Endothelial cell (in vitro differentiated cells): ENCODE measurements around the gene CCNY. TPM values are rescaled to one million over a fixed set of nuclear protein-coding genes. Genes with fewer than 3 reads are reported as not detected.

Experiments used
- DNase-seq: peaks from one replicate; pipeline ENCODE4 v3.0.0; 2021; ENCODE audit warnings: low spot score
- H3K27ac Mint-ChIP-seq: one replicate; pipeline ENCODE4 v1.8.0; 2021; ENCODE audit warnings: mixed read lengths, inconsistent platforms; ENCODE audit not compliant: unreplicated experiment
- H3K27me3 Mint-ChIP-seq: one replicate; pipeline ENCODE4 v1.8.0; 2021; ENCODE audit warnings: mild to moderate bottlenecking, moderate library complexity, mixed read lengths, inconsistent platforms; ENCODE audit not compliant: unreplicated experiment
- H3K36me3 Mint-ChIP-seq: one replicate; pipeline ENCODE4 v1.8.0; 2021; ENCODE audit warnings: mild to moderate bottlenecking, low read depth, mixed read lengths, inconsistent platforms; ENCODE audit not compliant: unreplicated experiment
- H3K4me1 Mint-ChIP-seq: one replicate; pipeline ENCODE4 v1.8.0; 2021; ENCODE audit warnings: mild to moderate bottlenecking, mixed read lengths, inconsistent platforms; ENCODE audit not compliant: unreplicated experiment
- H3K4me3 Mint-ChIP-seq: one replicate; pipeline ENCODE4 v1.8.0; 2021; ENCODE audit warnings: mild to moderate bottlenecking, mixed read lengths, inconsistent platforms; ENCODE audit not compliant: unreplicated experiment
- H3K9me3 Mint-ChIP-seq: one replicate; pipeline ENCODE4 v1.8.0; 2021; ENCODE audit warnings: mixed read lengths, inconsistent platforms; ENCODE audit not compliant: unreplicated experiment
- CTCF ChIP-seq: fragments of 200-600 bp; sonication (generic); IDR thresholded peaks from one replicate; pipeline ENCODE4 v1.5.0; 2021; ENCODE audit warnings: antibody characterized with exemption; ENCODE audit not compliant: unreplicated experiment
- total RNA-seq: library from RNA; stranded (reverse); fragmentation: NEBNext Ultra II Directional; extraction: Animal tissue kit (Norgen Biotek cat#: 25700); gene quantifications from one replicate; pipeline ENCODE4 v1.2.1, GENCODE V29; 2021; ENCODE audit not compliant: unreplicated experiment

CCNY gene
- total RNA-seq, 1 donor from 2014 or later: 169 TPM

- Mint-ChIP-seq H3K9me3 (no peaks in the 10 kb centered on the region), H3K27ac (no peak overlapping the region), H3K36me3 (peaks cover 5% of the 10 kb centered on the region), H3K4me3 (no peak overlapping the region), H3K4me1 (peaks cover 34% of the 10 kb centered on the region), H3K27me3 (peaks cover 1% of the 10 kb centered on the region)
- no peak for TF ChIP-seq CTCF
- no peak for DNase-seq
Observed at GRCh38 chr10:35359873-35360272, 23.6 kb downstream of the CCNY start.

GRCh38 chr10:35362701-35363350 is 26.5 kb downstream of the CCNY start:
- Mint-ChIP-seq H3K4me3 (no peak overlapping the region), H3K9me3 (no peaks in the 10 kb centered on the region), H3K27me3 (no peaks in the 10 kb centered on the region), H3K4me1 (peaks cover 31% of the 10 kb centered on the region), H3K36me3 (peaks cover 5% of the 10 kb centered on the region), H3K27ac (no peak overlapping the region)
- no peak for TF ChIP-seq CTCF
- no peak for DNase-seq

GRCh38 chr10:35363587-35363986 is 27.3 kb downstream of the CCNY start:
- H3K4me1 Mint-ChIP-seq: peaks cover 39% of the 10 kb centered on the region
- no peaks in the 10 kb centered on the region for H3K9me3 Mint-ChIP-seq
- no peak for TF ChIP-seq CTCF
- H3K36me3 Mint-ChIP-seq: peaks cover 5% of the 10 kb centered on the region
- H3K27ac Mint-ChIP-seq: peak overlapping the region; percentile 10
- no peaks in the 10 kb centered on the region for H3K27me3 Mint-ChIP-seq
- no peak overlapping the region for H3K4me3 Mint-ChIP-seq
- no peak for DNase-seq

- Mint-ChIP-seq H3K36me3 (peaks cover 5% of the 10 kb centered on the region), H3K4me3 (no peak overlapping the region), H3K27ac (no peak overlapping the region), H3K9me3 (no peaks in the 10 kb centered on the region), H3K27me3 (no peaks in the 10 kb centered on the region), H3K4me1 (peaks cover 46% of the 10 kb centered on the region)
- no peak for DNase-seq
- no peak for TF ChIP-seq CTCF
Observed at GRCh38 chr10:35364808-35365207, 28.5 kb downstream of the CCNY start.

GRCh38 chr10:35365994-35366393 is 29.7 kb downstream of the CCNY start:
- Mint-ChIP-seq H3K4me1 (peaks cover 54% of the 10 kb centered on the region), H3K9me3 (no peaks in the 10 kb centered on the region), H3K27me3 (no peaks in the 10 kb centered on the region)

More at GRCh38 chr10:35365994-35366393, 29.7 kb downstream of the CCNY start:
- no peak for TF ChIP-seq CTCF
- Mint-ChIP-seq H3K27ac (no peak overlapping the region), H3K4me3 (no peak overlapping the region), H3K36me3 (peaks cover 5% of the 10 kb centered on the region)
- DNase-seq: no peak
